SU-DHL-6 (cell line): Measurements from ENCODE around the gene GIT2.

Experiments used
- EZH2phosphoT487 ChIP-seq: fragments of 200-600 bp; sonication (generic), shearing (Covaris generic); conservative IDR thresholded peaks from 2 replicates; pipeline ENCODE4 v1.6.1; 2018; ENCODE audit warnings: mild to moderate bottlenecking, antibody characterized with exemption, low read length, moderate library complexity, mixed read lengths
- TF ChIP-seq, protein P1 (sequence below): fragments of 200-600 bp; sonication (generic); IDR thresholded peaks from one replicate; pipeline ENCODE4 v1.5.1; 2017; ENCODE audit warnings: antibody characterized with exemption, mild to moderate bottlenecking, low read length, moderate library complexity; ENCODE audit not compliant: insufficient read depth, poor library complexity, severe bottlenecking

DNA sequence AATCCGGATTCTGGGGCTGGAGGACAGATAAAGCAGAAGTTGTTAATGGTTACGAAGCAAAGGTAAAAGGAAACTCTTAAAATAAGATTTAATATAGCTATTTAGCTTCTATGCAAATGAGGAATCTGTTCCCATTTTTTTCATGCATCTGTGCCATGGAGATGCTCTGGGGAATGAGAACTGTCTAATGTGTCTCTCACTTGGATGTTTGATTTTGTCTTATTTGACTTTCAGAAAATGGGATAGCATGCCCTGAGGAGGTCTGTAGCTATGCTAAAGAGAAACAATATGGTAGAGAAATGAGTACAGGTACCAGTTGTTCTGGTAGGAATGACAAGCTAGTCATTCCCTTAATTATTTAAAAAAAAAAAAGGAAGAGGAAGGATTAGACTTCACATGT, 27.9 kb upstream of the GIT2 start:
- TF ChIP-seq, protein P1, sequence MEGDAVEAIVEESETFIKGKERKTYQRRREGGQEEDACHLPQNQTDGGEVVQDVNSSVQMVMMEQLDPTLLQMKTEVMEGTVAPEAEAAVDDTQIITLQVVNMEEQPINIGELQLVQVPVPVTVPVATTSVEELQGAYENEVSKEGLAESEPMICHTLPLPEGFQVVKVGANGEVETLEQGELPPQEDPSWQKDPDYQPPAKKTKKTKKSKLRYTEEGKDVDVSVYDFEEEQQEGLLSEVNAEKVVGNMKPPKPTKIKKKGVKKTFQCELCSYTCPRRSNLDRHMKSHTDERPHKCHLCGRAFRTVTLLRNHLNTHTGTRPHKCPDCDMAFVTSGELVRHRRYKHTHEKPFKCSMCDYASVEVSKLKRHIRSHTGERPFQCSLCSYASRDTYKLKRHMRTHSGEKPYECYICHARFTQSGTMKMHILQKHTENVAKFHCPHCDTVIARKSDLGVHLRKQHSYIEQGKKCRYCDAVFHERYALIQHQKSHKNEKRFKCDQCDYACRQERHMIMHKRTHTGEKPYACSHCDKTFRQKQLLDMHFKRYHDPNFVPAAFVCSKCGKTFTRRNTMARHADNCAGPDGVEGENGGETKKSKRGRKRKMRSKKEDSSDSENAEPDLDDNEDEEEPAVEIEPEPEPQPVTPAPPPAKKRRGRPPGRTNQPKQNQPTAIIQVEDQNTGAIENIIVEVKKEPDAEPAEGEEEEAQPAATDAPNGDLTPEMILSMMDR, result no peak
- no peak for TF ChIP-seq EZH2phosphoT487
